NB4 (cell line): ENCODE data around the gene SEPHS2.

Experiments used
- POLR2A ChIP-seq: IDR thresholded peaks from 2 replicates; pipeline ENCODE4 v1.6.1; 2011; ENCODE audit warnings: mild to moderate bottlenecking; ENCODE audit not compliant: insufficient read length; ENCODE audit errors: extremely low read depth
- TF ChIP-seq, protein P1 (sequence below): IDR thresholded peaks from one replicate; pipeline ENCODE4 v1.5.1; 2012; ENCODE audit warnings: low read depth, low read length

DNA sequence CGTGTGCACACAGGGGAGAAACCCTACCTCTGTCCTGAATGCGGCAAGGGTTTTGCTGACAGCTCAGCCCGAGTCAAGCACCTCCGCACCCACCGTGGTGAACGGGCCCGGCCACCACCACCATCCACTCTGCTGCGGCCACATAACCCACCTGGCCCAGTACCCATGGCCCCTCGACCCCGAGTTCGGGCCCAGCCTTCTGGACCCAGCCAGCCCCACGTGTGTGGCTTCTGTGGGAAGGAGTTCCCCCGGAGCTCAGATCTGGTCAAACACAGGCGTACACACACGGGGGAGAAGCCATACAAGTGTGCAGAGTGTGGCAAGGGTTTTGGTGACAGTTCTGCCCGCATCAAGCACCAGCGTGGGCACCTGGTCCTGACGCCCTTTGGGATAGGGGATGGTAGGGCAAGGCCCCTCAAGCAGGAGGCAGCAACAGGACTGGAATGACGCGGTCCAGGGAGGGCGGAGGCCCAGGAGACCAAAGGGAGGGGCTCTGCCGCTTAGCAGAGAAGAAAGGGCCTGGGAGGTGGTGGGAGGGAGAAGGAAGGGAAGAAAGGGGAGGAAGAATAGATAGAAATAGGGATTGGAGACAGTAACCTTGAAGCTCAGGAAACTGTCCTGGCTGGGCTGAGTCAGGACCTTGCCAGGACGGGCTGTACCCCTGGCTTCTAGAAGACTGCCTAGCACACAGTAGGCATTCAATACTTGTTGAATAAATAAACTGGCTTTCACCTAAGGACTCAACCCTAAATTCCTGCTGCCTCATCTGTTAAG is 46.8 kb downstream of the SEPHS2 start:
- TF ChIP-seq, protein P1, sequence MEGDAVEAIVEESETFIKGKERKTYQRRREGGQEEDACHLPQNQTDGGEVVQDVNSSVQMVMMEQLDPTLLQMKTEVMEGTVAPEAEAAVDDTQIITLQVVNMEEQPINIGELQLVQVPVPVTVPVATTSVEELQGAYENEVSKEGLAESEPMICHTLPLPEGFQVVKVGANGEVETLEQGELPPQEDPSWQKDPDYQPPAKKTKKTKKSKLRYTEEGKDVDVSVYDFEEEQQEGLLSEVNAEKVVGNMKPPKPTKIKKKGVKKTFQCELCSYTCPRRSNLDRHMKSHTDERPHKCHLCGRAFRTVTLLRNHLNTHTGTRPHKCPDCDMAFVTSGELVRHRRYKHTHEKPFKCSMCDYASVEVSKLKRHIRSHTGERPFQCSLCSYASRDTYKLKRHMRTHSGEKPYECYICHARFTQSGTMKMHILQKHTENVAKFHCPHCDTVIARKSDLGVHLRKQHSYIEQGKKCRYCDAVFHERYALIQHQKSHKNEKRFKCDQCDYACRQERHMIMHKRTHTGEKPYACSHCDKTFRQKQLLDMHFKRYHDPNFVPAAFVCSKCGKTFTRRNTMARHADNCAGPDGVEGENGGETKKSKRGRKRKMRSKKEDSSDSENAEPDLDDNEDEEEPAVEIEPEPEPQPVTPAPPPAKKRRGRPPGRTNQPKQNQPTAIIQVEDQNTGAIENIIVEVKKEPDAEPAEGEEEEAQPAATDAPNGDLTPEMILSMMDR = no peak
- no peak for TF ChIP-seq POLR2A
